Neural cell (in vitro differentiated cells): ENCODE results near the gene C4B.
"Not testable (repeated sequence)": the region's sequence is repeated elsewhere in the genome, so short reads cannot be mapped to it uniquely, and the experiment has no call there.

Source experiments
- CTCF ChIP-seq: fragments of 450-650 bp; IDR thresholded peaks from 2 replicates; pipeline ENCODE4 v1.5.1; 2014; ENCODE audit warnings: antibody characterized with exemption, mild to moderate bottlenecking, moderate library complexity; ENCODE audit not compliant: poor library complexity, severe bottlenecking
- EZH2 ChIP-seq: fragments of 200-600, 300-800 bp; shearing (Covaris generic), sonication (generic); IDR thresholded peaks from 2 replicates; pipeline ENCODE4 v1.6.1; 2014; ENCODE audit warnings: antibody characterized with exemption, low read length, borderline replicate concordance, mild to moderate bottlenecking; ENCODE audit not compliant: insufficient read depth, poor library complexity, severe bottlenecking

GRCh38 chr6:31989363-31989762 lies 25.2 kb upstream of the C4B start:
- not testable (repeated sequence) for TF ChIP-seq CTCF, EZH2
